MCF 10A (cell line): Measurements from ENCODE around the gene EIF4A3. TPM values are rescaled to one million over a fixed set of nuclear protein-coding genes. Genes with fewer than 3 reads are reported as not detected.

Source experiments
- BruUV-seq: library from RNA; stranded (reverse); fragments of 400-500 nt; replicated peaks from 2 replicates; lab custom pipeline; 2021; lab: Mats Ljungman, UMichigan
- CTCF ChIA-PET: fragments of 300-600 bp; sonication (Branson Sonifier 250); formaldehyde crosslinking; extraction: SDS; loops from one replicate; lab custom pipeline; 2021; ENCODE audit warnings: antibody characterized with exemption, inconsistent platforms; lab: Yijun Ruan, JAX
- POLR2A ChIA-PET: fragments of 300-600, 350-650 bp; sonication (Branson Sonifier 250); formaldehyde crosslinking; extraction: SDS; loops from one replicate; lab custom pipeline; 2020; ENCODE audit warnings: antibody characterized with exemption, inconsistent platforms; lab: Yijun Ruan, JAX
- DNase-seq: peaks from one replicate; pipeline ENCODE4 v3.0.0-alpha.2; 2018; ENCODE audit not compliant: unreplicated experiment
- H3K27ac Mint-ChIP-seq: one replicate; pipeline ENCODE4 v1.8.0; 2022; ENCODE audit warnings: mild to moderate bottlenecking, low read depth, mixed read lengths; ENCODE audit not compliant: unreplicated experiment
- H3K27me3 Mint-ChIP-seq: one replicate; pipeline ENCODE4 v1.8.0; 2022; ENCODE audit warnings: mixed read lengths; ENCODE audit not compliant: insufficient read depth, unreplicated experiment
- H3K36me3 Mint-ChIP-seq: one replicate; pipeline ENCODE4 v1.8.0; 2022; ENCODE audit warnings: mild to moderate bottlenecking, moderate library complexity, mixed read lengths; ENCODE audit not compliant: insufficient read depth, unreplicated experiment
- H3K4me1 Mint-ChIP-seq: one replicate; pipeline ENCODE4 v1.8.0; 2022; ENCODE audit warnings: mixed read lengths; ENCODE audit not compliant: insufficient read depth, unreplicated experiment
- H3K4me3 Mint-ChIP-seq: one replicate; pipeline ENCODE4 v1.8.0; 2022; ENCODE audit warnings: mild to moderate bottlenecking, moderate library complexity, mixed read lengths; ENCODE audit not compliant: unreplicated experiment
- H3K9me3 Mint-ChIP-seq: one replicate; pipeline ENCODE4 v1.8.0; 2022; ENCODE audit warnings: mixed read lengths; ENCODE audit not compliant: unreplicated experiment
- CTCF ChIP-seq: fragments of 200-600 bp; IDR thresholded peaks from one replicate; pipeline ENCODE4 v1.8.0; 2022; ENCODE audit warnings: antibody characterized with exemption, mild to moderate bottlenecking; ENCODE audit not compliant: unreplicated experiment
- intact Hi-C: fragments of 100-400 bp; cut with micrococcal nuclease; formaldehyde crosslinking; loops from 2 replicates; pipeline ENCODE4 v1.14.1; 2022
- total RNA-seq: library from RNA; stranded (reverse); gene quantifications from 2 replicates; pipeline ENCODE4 v1.2.3, GENCODE V29; 2022

The EIF4A3 gene
- total RNA-seq, 1 experiment from 2014 or later = 87.0 TPM

GRCh38 chr17:80119839-80120238 is 27.1 kb downstream of the EIF4A3 start:
- H3K36me3 Mint-ChIP-seq = peaks cover 6% of the 10 kb centered on the region
- DNase-seq = no peak
- H3K9me3 Mint-ChIP-seq = peaks cover 7% of the 10 kb centered on the region
- TF ChIP-seq CTCF = no peak
- BruUV-seq = no TSS peak
- ChIA-PET CTCF (interaction anchor here (0.6 kb wide), 1 partner anchor 887 kb away, joined by 3 read pairs; no protein-coding TSS in a partner anchor), POLR2A (no interaction called here)
- H3K4me3 Mint-ChIP-seq = no peak overlapping the region
- H3K4me1 Mint-ChIP-seq = peaks cover 4% of the 10 kb centered on the region
- H3K27ac Mint-ChIP-seq = no peak overlapping the region
- H3K27me3 Mint-ChIP-seq = peaks cover 9% of the 10 kb centered on the region
- intact Hi-C loops = no loop called here

GRCh38 chr17:80119271-80119791 is 27.6 kb downstream of the EIF4A3 start:
- no peak for DNase-seq
- CTCF ChIA-PET = interaction anchor here (0.6 kb wide), 1 partner anchor 887 kb away, joined by 3 read pairs; no protein-coding TSS in a partner anchor
- no peak overlapping the region for H3K27ac Mint-ChIP-seq
- intact Hi-C loops = no loop called here
- H3K9me3 Mint-ChIP-seq = peaks cover 8% of the 10 kb centered on the region
- no peak for TF ChIP-seq CTCF
- H3K27me3 Mint-ChIP-seq = peaks cover 13% of the 10 kb centered on the region
- POLR2A ChIA-PET = no interaction called here
- H3K4me3 Mint-ChIP-seq = no peak overlapping the region
- H3K36me3 Mint-ChIP-seq = peaks cover 6% of the 10 kb centered on the region
- H3K4me1 Mint-ChIP-seq = peaks cover under 1% of the 10 kb centered on the region
- no TSS peak for BruUV-seq

- H3K9me3 Mint-ChIP-seq = peaks cover 8% of the 10 kb centered on the region
- no peak for TF ChIP-seq CTCF
- POLR2A ChIA-PET = no interaction called here
- H3K4me1 Mint-ChIP-seq = no peaks in the 10 kb centered on the region
- CTCF ChIA-PET = no interaction called here
- no peak overlapping the region for H3K4me3 Mint-ChIP-seq
- no peak overlapping the region for H3K27ac Mint-ChIP-seq
- intact Hi-C loops = no loop called here
- H3K27me3 Mint-ChIP-seq = peaks cover 13% of the 10 kb centered on the region
- no peak for DNase-seq
- BruUV-seq = no TSS peak
- peaks cover 6% of the 10 kb centered on the region for H3K36me3 Mint-ChIP-seq
Measured at GRCh38 chr17:80118601-80119270, 28.2 kb downstream of the EIF4A3 start.

GRCh38 chr17:80117491-80118401 is 29.2 kb downstream of the EIF4A3 start:
- no peaks in the 10 kb centered on the region for H3K4me1 Mint-ChIP-seq
- intact Hi-C loops = no loop called here
- ChIA-PET POLR2A (interaction anchor here (0.7 kb wide), 1 partner anchor 10 kb away, joined by 3 read pairs; no protein-coding TSS in a partner anchor), CTCF (interaction anchor here (0.6 to 0.7 kb wide), 2 partner anchors 16 to 701 kb away, joined by 3 to 4 read pairs; no protein-coding TSS in a partner anchor)
- TF ChIP-seq CTCF = no peak
- peaks cover 13% of the 10 kb centered on the region for H3K27me3 Mint-ChIP-seq
- H3K36me3 Mint-ChIP-seq = peaks cover 6% of the 10 kb centered on the region
- H3K9me3 Mint-ChIP-seq = peaks cover 8% of the 10 kb centered on the region
- no peak for DNase-seq
- BruUV-seq = no TSS peak
- no peak overlapping the region for H3K4me3 Mint-ChIP-seq
- no peak overlapping the region for H3K27ac Mint-ChIP-seq
